SIG-M5 treated with dmso at 0.1 percent for 504 hours (cell line): ENCODE results near the gene NOP56.

ENCODE experiments used
- DNase-seq: peaks from one replicate; lab custom pipeline; 2025; ENCODE audit not compliant: unreplicated experiment; lab: John Stamatoyannopoulos, UW

NOP56 gene

GRCh38 chr20:2640260-2640659, 12.2 kb upstream of the NOP56 start:
- DNase-seq: no peak

GRCh38 chr20:2640899-2641298, 11.5 kb upstream of the NOP56 start:
- DNase-seq: no peak

GRCh38 chr20:2643708-2644107, 8.7 kb upstream of the NOP56 start:
- no peak for DNase-seq

- no peak for DNase-seq
Observed at GRCh38 chr20:2652724-2653555, 508 bp downstream of the NOP56 start.

- DNase-seq: no peak
Observed at GRCh38 chr20:2653556-2654383, 1.3 kb downstream of the NOP56 start.

GRCh38 chr20:2654384-2654822, 2.0 kb downstream of the NOP56 start:
- no peak for DNase-seq

GRCh38 chr20:2654831-2655230, 2.4 kb downstream of the NOP56 start:
- no peak for DNase-seq

GRCh38 chr20:2655331-2656116, 3.1 kb downstream of the NOP56 start:
- no peak for DNase-seq

GRCh38 chr20:2656471-2657117, 4.2 kb downstream of the NOP56 start:
- DNase-seq: no peak

- no peak for DNase-seq
Observed at GRCh38 chr20:2657241-2657640, 4.8 kb downstream of the NOP56 start.

GRCh38 chr20:2657674-2658073, 5.2 kb downstream of the NOP56 start:
- no peak for DNase-seq

- DNase-seq: peak; percentile 20
Observed at GRCh38 chr20:2658414-2659354, 6.3 kb downstream of the NOP56 start.

- DNase-seq: no peak
Observed at GRCh38 chr20:2659547-2659946, 7.1 kb downstream of the NOP56 start.

GRCh38 chr20:2663364-2663886, 11.0 kb downstream of the NOP56 start:
- DNase-seq: no peak

- DNase-seq: peak; percentile 97
Observed at GRCh38 chr20:2663887-2664719, 11.7 kb downstream of the NOP56 start, which contains the start of gene IDH3B. TSS of gene IDH3B (minus strand) at chr20:2664216. CDS start at chr20:2664188, 28 bp downstream.

GRCh38 chr20:2671977-2672376, 19.5 kb downstream of the NOP56 start:
- peak; percentile 74 for DNase-seq

GRCh38 chr20:2672446-2672845, 20.0 kb downstream of the NOP56 start:
- DNase-seq: no peak

- no peak for DNase-seq
Observed at GRCh38 chr20:2673453-2673852, 21.0 kb downstream of the NOP56 start.
